CD4-positive, alpha-beta memory T cell (primary cell): Measurements from ENCODE around the gene TXNRD2. TPM values are rescaled to one million over a fixed set of nuclear protein-coding genes. Genes with fewer than 3 reads are reported as not detected.
A peak's percentile ranks its signal among the peaks of the same experiment; 100 is the strongest.
"Not testable (repeated sequence)": the region's sequence is repeated elsewhere in the genome, so short reads cannot be mapped to it uniquely, and the experiment has no call there.

Experiments used
- CTCF ChIA-PET: fragments of 350-600 bp; sonication (Branson Sonifier 250); formaldehyde crosslinking; loops from one replicate; lab custom pipeline; 2021; ENCODE audit warnings: inconsistent platforms; ENCODE audit not compliant: partially characterized antibody; lab: Charles Lee
- POLR2A ChIA-PET: fragments of 350-600 bp; sonication (Branson Sonifier 250); formaldehyde crosslinking; loops from one replicate; lab custom pipeline; 2021; ENCODE audit not compliant: partially characterized antibody; lab: Charles Lee
- DNase-seq, 5 donors: peaks; one replicate each; pipeline versions ENCODE4 v3.0.0 to v3.0.0-alpha.2; 2020 to 2022; ENCODE audit warnings: mixed read lengths in 1 of 5
- H3K27ac ChIP-seq: one replicate; pipeline ENCODE4 v1.7.0; 2013; ENCODE audit warnings: low read depth, low read length
- H3K27me3 ChIP-seq: 2 replicates; pipeline ENCODE4 v1.7.0; 2013; ENCODE audit warnings: mild to moderate bottlenecking, low read length, moderate library complexity; ENCODE audit not compliant: insufficient read depth
- H3K36me3 ChIP-seq: 2 replicates; pipeline ENCODE4 v1.7.0; 2013; ENCODE audit warnings: mild to moderate bottlenecking, low read length, moderate library complexity; ENCODE audit not compliant: insufficient read depth
- H3K4me1 ChIP-seq: 2 replicates; pipeline ENCODE4 v1.7.0; 2013; ENCODE audit warnings: mild to moderate bottlenecking, low read length, moderate library complexity; ENCODE audit not compliant: insufficient read depth
- H3K4me3 ChIP-seq, 2 donors: one replicate each; pipeline ENCODE4 v1.7.0; 2013; ENCODE audit warnings: low read length in 2 of 2, mild to moderate bottlenecking in 1 of 2
- H3K9me3 ChIP-seq, 2 donors: one replicate each; pipeline ENCODE4 v1.7.0; 2013; ENCODE audit warnings: low read length in 2 of 2, control low read depth in 1 of 2; ENCODE audit not compliant: control insufficient read depth in 1 of 2
- H3K27ac Mint-ChIP-seq, 7 donors: one replicate each; pipeline ENCODE4 v1.8.0; 2020 to 2021; ENCODE audit warnings: mixed read lengths in 7 of 7, mild to moderate bottlenecking in 6 of 7, inconsistent platforms in 3 of 7, moderate library complexity in 3 of 7
- H3K27me3 Mint-ChIP-seq, 2 donors: one replicate each; pipeline ENCODE4 v1.8.0; 2020 to 2021; ENCODE audit warnings: mixed read lengths in 2 of 2
- H3K36me3 Mint-ChIP-seq, 2 donors: one replicate each; pipeline ENCODE4 v1.8.0; 2020 to 2021; ENCODE audit warnings: mixed read lengths in 2 of 2, inconsistent platforms in 1 of 2, mild to moderate bottlenecking in 1 of 2
- H3K4me1 Mint-ChIP-seq, 4 donors: one replicate each; pipeline ENCODE4 v1.8.0; 2020 to 2021; ENCODE audit warnings: mixed read lengths in 4 of 4, mild to moderate bottlenecking in 1 of 4
- H3K4me3 Mint-ChIP-seq, 8 donors: one replicate each; pipeline ENCODE4 v1.8.0; 2020 to 2021; ENCODE audit warnings: mixed read lengths in 8 of 8, mild to moderate bottlenecking in 7 of 8, moderate library complexity in 6 of 8, inconsistent platforms in 3 of 8
- H3K9me3 Mint-ChIP-seq, 8 donors: one replicate each; pipeline ENCODE4 v1.8.0; 2020 to 2021; ENCODE audit warnings: mixed read lengths in 8 of 8, mild to moderate bottlenecking in 5 of 8, inconsistent platforms in 3 of 8, moderate library complexity in 1 of 8
- intact Hi-C: fragments of 100-400 bp; cut with micrococcal nuclease; formaldehyde crosslinking; loops from one replicate; pipeline ENCODE4 v1.15.1; 2023
- polyA plus RNA-seq, 2 donors: library from polyadenylated mRNA; unstranded; fragments of 300-500 nt; fragmentation: Illumina TruSeq; gene quantifications; one replicate each; pipeline ENCODE4 v1.2.3, GENCODE V29; 2021
- total RNA-seq, 2 experiments: library from RNA; stranded (reverse); gene quantifications; one replicate each; pipeline ENCODE4 v1.2.3, GENCODE V29; 2021

Gene TXNRD2
- total and polyA plus RNA-seq, 4 experiments from 2014 or later, result 8.5 to 35.9 (median 22.7) TPM

- CTCF ChIA-PET, H3K27me3 Mint-ChIP-seq, DNase-seq: not testable (repeated sequence)
Observed at GRCh38 chr22:19883446-19883845, 58.2 kb downstream of the TXNRD2 start.

DNA sequence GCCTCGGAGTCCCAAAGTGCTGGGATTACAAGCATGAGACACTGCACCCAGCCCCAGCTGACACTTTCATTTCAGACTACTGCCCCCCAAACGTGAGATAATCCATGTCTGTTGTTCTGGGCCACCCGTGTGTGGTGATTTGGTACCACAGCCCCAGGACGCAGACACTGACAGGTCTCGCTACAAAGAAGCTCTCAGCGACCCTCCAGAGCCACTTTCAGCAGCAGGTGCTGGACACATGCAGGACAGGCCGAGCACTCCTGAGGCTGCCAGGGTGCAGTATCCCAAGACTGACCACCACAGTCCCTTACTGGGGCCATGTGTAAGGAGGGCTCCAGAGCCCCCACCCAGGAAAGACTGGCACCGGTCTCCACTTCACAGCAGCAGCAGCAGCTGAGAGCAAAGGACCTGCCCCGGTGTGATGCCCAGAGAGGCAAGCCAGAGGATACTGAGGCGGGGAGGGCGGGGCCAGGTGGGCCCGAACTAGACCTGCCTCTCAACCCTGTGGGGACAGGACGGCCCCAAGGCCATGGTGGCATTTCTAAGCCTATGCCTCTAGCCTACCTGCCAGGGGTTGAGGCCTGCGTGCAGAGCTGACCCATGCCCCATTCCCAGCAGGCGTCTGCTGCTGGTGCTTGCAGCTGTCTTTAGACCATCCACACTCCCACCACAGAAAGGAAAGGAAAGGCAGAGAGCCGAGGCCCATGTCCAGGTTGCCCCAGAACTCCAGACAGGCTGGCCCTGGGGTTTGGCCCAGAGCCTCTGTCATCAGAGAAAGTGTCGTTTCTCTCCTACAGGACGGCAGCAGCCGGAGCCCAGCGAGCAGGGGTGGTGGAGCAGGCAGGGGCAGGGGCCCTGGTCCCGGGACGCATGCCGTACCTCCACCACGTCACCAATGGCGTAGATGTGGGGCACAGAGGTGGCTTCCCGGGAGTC, 58.9 kb downstream of the TXNRD2 start:
- DNase-seq, result no peak
- Histone ChIP-seq H3K4me3 (no peak overlapping the region), H3K27me3 (no peaks in the 10 kb centered on the region), H3K9me3 (no peaks in the 10 kb centered on the region), H3K36me3 (no peaks in the 10 kb centered on the region), H3K4me1 (peaks cover 32% of the 10 kb centered on the region), H3K27ac (no peak overlapping the region)
- Mint-ChIP-seq H3K27me3 (no peaks in the 10 kb centered on the region), H3K27ac (peak overlapping the region in 2 of 7 donors; percentile 60 to 82), H3K9me3 (no peaks in the 10 kb centered on the region), H3K4me1 (peaks cover 14 to 28% (median 21%) of the 10 kb centered on the region in 4 donors), H3K36me3 (peaks cover 0 to 2% of the 10 kb centered on the region in 2 donors), H3K4me3 (no peak overlapping the region)
- CTCF ChIA-PET, result no interaction called here
- POLR2A ChIA-PET, result no interaction called here
- intact Hi-C loops, result no loop called here

More at GRCh38 chr22:19883446-19883845, 58.2 kb downstream of the TXNRD2 start:
- H3K4me3 ChIP-seq, intact Hi-C loops, H3K36me3 ChIP-seq, H3K9me3 Mint-ChIP-seq, POLR2A ChIA-PET, H3K27ac ChIP-seq, H3K4me3 Mint-ChIP-seq, H3K9me3 ChIP-seq, H3K27me3 ChIP-seq, H3K36me3 Mint-ChIP-seq: not testable (repeated sequence)
- peaks cover 37% of the 10 kb centered on the region for H3K4me1 ChIP-seq
- Mint-ChIP-seq H3K27ac (peak overlapping the region in 1 of 7 donors; percentile 47), H3K4me1 (peaks cover 14 to 35% (median 21%) of the 10 kb centered on the region in 4 donors)

GRCh38 chr22:19880786-19881569, 60.6 kb downstream of the TXNRD2 start:
- Histone ChIP-seq H3K27ac (no peak overlapping the region), H3K36me3 (no peaks in the 10 kb centered on the region), H3K4me1 (peaks cover 15% of the 10 kb centered on the region), H3K27me3 (no peaks in the 10 kb centered on the region), H3K4me3 (no peak overlapping the region), H3K9me3 (no peaks in the 10 kb centered on the region)
- Mint-ChIP-seq H3K27ac (peak overlapping the region in 1 of 7 donors; percentile 36), H3K36me3 (no peaks in the 10 kb centered on the region), H3K27me3 (no peaks in the 10 kb centered on the region), H3K4me3 (no peak overlapping the region), H3K4me1 (peaks cover 4 to 10% (median 6%) of the 10 kb centered on the region in 4 donors), H3K9me3 (no peaks in the 10 kb centered on the region)
- POLR2A ChIA-PET, result interaction anchor here (0.9 to 1.0 kb wide), 2 partner anchors 11 to 16 kb away, joined by 3 to 4 read pairs; no protein-coding TSS in a partner anchor
- DNase-seq, result no peak
- CTCF ChIA-PET, result no interaction called here
- intact Hi-C loops, result no loop called here

- Histone ChIP-seq H3K4me3 (no peak overlapping the region), H3K36me3 (no peaks in the 10 kb centered on the region), H3K27me3 (no peaks in the 10 kb centered on the region), H3K9me3 (no peaks in the 10 kb centered on the region), H3K27ac (no peak overlapping the region), H3K4me1 (peaks cover 9% of the 10 kb centered on the region)
- ChIA-PET CTCF (no interaction called here), POLR2A (interaction anchor here (0.9 to 1.0 kb wide), 2 partner anchors 12 to 16 kb away, joined by 3 to 4 read pairs; no protein-coding TSS in a partner anchor)
- Mint-ChIP-seq H3K9me3 (no peaks in the 10 kb centered on the region), H3K27me3 (no peaks in the 10 kb centered on the region), H3K27ac (peak overlapping the region in 1 of 7 donors; percentile 15), H3K4me3 (no peak overlapping the region), H3K36me3 (no peaks in the 10 kb centered on the region), H3K4me1 (peaks cover 0 to 4% (median 0%) of the 10 kb centered on the region in 4 donors)
- no peak for DNase-seq
- intact Hi-C loops, result no loop called here
Observed at GRCh38 chr22:19879992-19880785, 61.4 kb downstream of the TXNRD2 start.

- H3K27me3 Mint-ChIP-seq, result no peaks in the 10 kb centered on the region
- H3K4me1 Mint-ChIP-seq, result peaks cover under 1 to 7% (median 2%) of the 10 kb centered on the region in 4 donors
- no peak overlapping the region for H3K27ac ChIP-seq
- H3K27me3 ChIP-seq, result no peaks in the 10 kb centered on the region
- ChIA-PET POLR2A (no interaction called here), CTCF (no interaction called here)
- H3K4me1 ChIP-seq, result peaks cover 9% of the 10 kb centered on the region
- H3K4me3 ChIP-seq, result no peak overlapping the region
- no peak for DNase-seq
- no peaks in the 10 kb centered on the region for H3K9me3 ChIP-seq
- no peak overlapping the region for H3K4me3 Mint-ChIP-seq
- intact Hi-C loops, result no loop called here
- H3K9me3 Mint-ChIP-seq, result no peaks in the 10 kb centered on the region
- H3K36me3 ChIP-seq, result no peaks in the 10 kb centered on the region
- no peaks in the 10 kb centered on the region for H3K36me3 Mint-ChIP-seq
- no peak overlapping the region for H3K27ac Mint-ChIP-seq
Observed at GRCh38 chr22:19879643-19879991, 62.0 kb downstream of the TXNRD2 start.

DNA sequence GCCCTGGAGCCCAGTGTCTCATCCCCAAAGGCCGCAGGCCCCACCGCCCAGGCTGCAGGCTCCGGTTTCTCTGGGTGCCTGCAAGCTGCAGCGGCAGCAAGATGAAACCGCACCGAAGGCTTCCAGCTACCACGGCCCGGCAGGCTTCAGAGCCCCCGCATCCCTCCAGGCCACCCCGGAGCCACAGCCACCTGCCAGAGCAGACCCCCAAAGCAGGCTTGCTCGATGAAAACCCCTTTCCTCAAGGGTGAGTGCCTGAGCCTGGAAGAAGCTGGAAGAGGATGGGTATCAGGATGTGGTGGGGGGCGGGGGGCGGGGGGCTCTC, 62.4 kb downstream of the TXNRD2 start:
- CTCF ChIA-PET, result no interaction called here
- no peak for DNase-seq
- Mint-ChIP-seq H3K9me3 (no peaks in the 10 kb centered on the region), H3K36me3 (no peaks in the 10 kb centered on the region), H3K4me3 (no peak overlapping the region), H3K27me3 (no peaks in the 10 kb centered on the region), H3K4me1 (peaks cover 3 to 9% (median 6%) of the 10 kb centered on the region in 4 donors), H3K27ac (no peak overlapping the region)
- POLR2A ChIA-PET, result no interaction called here
- Histone ChIP-seq H3K36me3 (no peaks in the 10 kb centered on the region), H3K9me3 (no peaks in the 10 kb centered on the region), H3K4me3 (no peak overlapping the region), H3K27me3 (no peaks in the 10 kb centered on the region), H3K27ac (no peak overlapping the region), H3K4me1 (peaks cover 12% of the 10 kb centered on the region)
- intact Hi-C loops, result no loop called here
